Fibroblast of the aortic adventitia (primary cell): ENCODE measurements around the gene OR8H2. TPM values are rescaled to one million over a fixed set of nuclear protein-coding genes. Genes with fewer than 3 reads are reported as not detected.
"Not testable (repeated sequence)": the region's sequence is repeated elsewhere in the genome, so short reads cannot be mapped to it uniquely, and the experiment has no call there.

Source experiments
- DNase-seq: peaks from one replicate; pipeline ENCODE4 v3.0.0-alpha.2; 2010; ENCODE audit warnings: low read depth
- H3K4me3 ChIP-seq: 2 replicates; pipeline ENCODE4 v1.5.1; 2011; ENCODE audit warnings: low read depth, mild to moderate bottlenecking, control low read depth, low read length, moderate library complexity
- CTCF ChIP-seq: IDR thresholded peaks from 2 replicates; pipeline ENCODE4 v1.5.1; 2011; ENCODE audit warnings: mild to moderate bottlenecking, low read length, control low read depth, inconsistent platforms; ENCODE audit not compliant: insufficient read depth
- small RNA-seq: library from RNA; depleted of rRNA; stranded (forward); fragments of <200 nt; gene quantifications from one replicate; pipeline ENCODE3, GENCODE V24; 2012
- total RNA-seq: library from RNA; depleted of rRNA; stranded (reverse); fragments of >200 nt; gene quantifications from 2 replicates; pipeline ENCODE4 v1.2.3, GENCODE V29; 2012; ENCODE audit warnings: low replicate concordance

Gene OR8H2
- total RNA-seq, 1 donor, result not detected

- H3K4me3 ChIP-seq, result no peak within 1 kb of the TSS
- TF ChIP-seq CTCF, result no peak
- DNase-seq, result no peak
Observed at GRCh38 chr11:56140151-56140661, 36.7 kb downstream of the OR8H2 start, which contains the start of gene OR8J3. TSS of gene OR8J3 (minus strand) at chr11:56140201. CDS start at chr11:56137718, 2,483 bp downstream.

GRCh38 chr11:56143681-56144080 lies 40.2 kb downstream of the OR8H2 start:
- H3K4me3 ChIP-seq, DNase-seq: not testable (repeated sequence)

- no peak for TF ChIP-seq CTCF
- no peak for DNase-seq
- no peak overlapping the region for H3K4me3 ChIP-seq
Observed at GRCh38 chr11:56151376-56151775, 47.9 kb downstream of the OR8H2 start.

- no peak for TF ChIP-seq CTCF
- DNase-seq, result no peak
- H3K4me3 ChIP-seq, result no peak overlapping the region
Observed at GRCh38 chr11:56152333-56152732, 48.8 kb downstream of the OR8H2 start.

Small RNA genes lying within 50 kb of the gene (small RNA-seq; reads per million reads assigned to genes)
- gene OR8I4P, result not detected

Other genes starting within 250 kb of the OR8H2 start
- not detected in 2 replicates for gene TRIM51, start 220.4 kb upstream of the OR8H2 start, total RNA-seq
- not detected in 2 replicates for gene OR5W2, start 189.1 kb upstream of the OR8H2 start, total RNA-seq
- not detected in 2 replicates for gene OR5I1, start 167.3 kb upstream of the OR8H2 start, total RNA-seq
- gene OR10AG1, start 133.7 kb upstream of the OR8H2 start, total RNA-seq, result not detected in 2 replicates
- not detected in 2 replicates for gene OR5F1, start 109.1 kb upstream of the OR8H2 start, total RNA-seq
- gene OR5AS1, start 76.0 kb upstream of the OR8H2 start, total RNA-seq, result not detected in 2 replicates
- gene OR8I2, start 10.4 kb upstream of the OR8H2 start, total RNA-seq, result not detected in 2 replicates
- not detected in 2 replicates for gene OR8H3, start 18.7 kb downstream of the OR8H2 start, total RNA-seq
- gene OR8J3, start 36.5 kb downstream of the OR8H2 start, total RNA-seq, result not detected in 2 replicates
- gene OR8K5, start 56.6 kb downstream of the OR8H2 start, total RNA-seq, result not detected in 2 replicates
- not detected in 2 replicates for gene OR5J2, start 72.9 kb downstream of the OR8H2 start, total RNA-seq
- gene OR5T2, start 130.6 kb downstream of the OR8H2 start, total RNA-seq, result not detected in 2 replicates
- gene OR5T3, start 148.6 kb downstream of the OR8H2 start, total RNA-seq, result not detected in 2 replicates
- not detected in 2 replicates for gene OR5T1, start 170.5 kb downstream of the OR8H2 start, total RNA-seq
- not detected in 2 replicates for gene OR8H1, start 188.6 kb downstream of the OR8H2 start, total RNA-seq
- gene OR8K3, start 211.5 kb downstream of the OR8H2 start, total RNA-seq, result not detected in 2 replicates
- not detected in 2 replicates for gene OR8K1, start 242.4 kb downstream of the OR8H2 start, total RNA-seq